Measurements from ENCODE around the gene DTX3L. TPM values are rescaled to one million over a fixed set of nuclear protein-coding genes. Genes with fewer than 3 reads are reported as not detected.

Gene DTX3L
- total RNA-seq, 1 donor from 2014 or later = 16.6 TPM

GRCh38 chr3:122589297-122589696, 25.2 kb downstream of the DTX3L start:
- TF ChIP-seq CTCF (IDR thresholded peaks at IDR 0.05) = no peak

GRCh38 chr3:122590610-122591009, 26.5 kb downstream of the DTX3L start:
- H3K4me1 Mint-ChIP-seq (ENCODE audit: low read depth) = no peaks in the 10 kb centered on the region
- H3K4me3 Mint-ChIP-seq (ENCODE audit: unreplicated experiment) = no peak overlapping the region

More at GRCh38 chr3:122589297-122589696, 25.2 kb downstream of the DTX3L start:
- Mint-ChIP-seq H3K27me3 (ENCODE audit: low read depth) (peaks cover 16% of the 10 kb centered on the region), H3K27ac (ENCODE audit: unreplicated experiment) (no peak overlapping the region), H3K4me1 (ENCODE audit: low read depth) (no peaks in the 10 kb centered on the region), H3K4me3 (ENCODE audit: unreplicated experiment) (no peak overlapping the region), H3K36me3 (ENCODE audit: low read depth) (no peaks in the 10 kb centered on the region), H3K9me3 (ENCODE audit: low read depth) (no peaks in the 10 kb centered on the region)
- no peak for DNase-seq (ENCODE audit: low spot score)

GRCh38 chr3:122594025-122594424, 29.9 kb downstream of the DTX3L start:
- Mint-ChIP-seq H3K4me1 (ENCODE audit: low read depth) (no peaks in the 10 kb centered on the region), H3K36me3 (ENCODE audit: low read depth) (peaks cover 2% of the 10 kb centered on the region), H3K4me3 (ENCODE audit: unreplicated experiment) (no peak overlapping the region), H3K27me3 (ENCODE audit: low read depth) (peaks cover 19% of the 10 kb centered on the region), H3K27ac (ENCODE audit: unreplicated experiment) (no peak overlapping the region), H3K9me3 (ENCODE audit: low read depth) (peaks cover 2% of the 10 kb centered on the region)
- DNase-seq (ENCODE audit: low spot score) = no peak
- no peak for TF ChIP-seq CTCF (IDR thresholded peaks at IDR 0.05)

More at GRCh38 chr3:122590610-122591009, 26.5 kb downstream of the DTX3L start:
- Mint-ChIP-seq H3K36me3 (ENCODE audit: low read depth) (no peaks in the 10 kb centered on the region), H3K27me3 (ENCODE audit: low read depth) (peaks cover 21% of the 10 kb centered on the region), H3K27ac (ENCODE audit: unreplicated experiment) (no peak overlapping the region), H3K9me3 (ENCODE audit: low read depth) (no peaks in the 10 kb centered on the region)
- DNase-seq (ENCODE audit: low spot score) = no peak
- TF ChIP-seq CTCF (IDR thresholded peaks at IDR 0.05) = no peak

GRCh38 chr3:122598151-122598550, 34.0 kb downstream of the DTX3L start:
- peaks cover 2% of the 10 kb centered on the region for H3K36me3 Mint-ChIP-seq (ENCODE audit: low read depth)
- no peak for DNase-seq (ENCODE audit: low spot score)
- TF ChIP-seq CTCF (IDR thresholded peaks at IDR 0.05) = no peak
- H3K4me3 Mint-ChIP-seq (ENCODE audit: unreplicated experiment) = no peak overlapping the region
- H3K4me1 Mint-ChIP-seq (ENCODE audit: low read depth) = no peaks in the 10 kb centered on the region
- peaks cover 36% of the 10 kb centered on the region for H3K27me3 Mint-ChIP-seq (ENCODE audit: low read depth)
- no peak overlapping the region for H3K27ac Mint-ChIP-seq (ENCODE audit: unreplicated experiment)
- peaks cover 2% of the 10 kb centered on the region for H3K9me3 Mint-ChIP-seq (ENCODE audit: low read depth)

GRCh38 chr3:122598556-122598955, 34.4 kb downstream of the DTX3L start:
- TF ChIP-seq CTCF (IDR thresholded peaks at IDR 0.05) = no peak
- H3K4me3 Mint-ChIP-seq (ENCODE audit: unreplicated experiment) = no peak overlapping the region
- peaks cover 2% of the 10 kb centered on the region for H3K9me3 Mint-ChIP-seq (ENCODE audit: low read depth)
- DNase-seq (ENCODE audit: low spot score) = no peak
- no peak overlapping the region for H3K27ac Mint-ChIP-seq (ENCODE audit: unreplicated experiment)
- no peaks in the 10 kb centered on the region for H3K4me1 Mint-ChIP-seq (ENCODE audit: low read depth)
- peaks cover 38% of the 10 kb centered on the region for H3K27me3 Mint-ChIP-seq (ENCODE audit: low read depth)
- H3K36me3 Mint-ChIP-seq (ENCODE audit: low read depth) = peaks cover 2% of the 10 kb centered on the region

All from chondrocyte (in vitro differentiated cells).